NCI-H345 treated with DMSO at 0.1 percent for 48 hours (cell line): ENCODE measurements around the gene KLHL40.

Source experiments
- DNase-seq: peaks from one replicate; lab custom pipeline; 2025; ENCODE audit not compliant: unreplicated experiment; lab: John Stamatoyannopoulos, UW

Gene KLHL40

GRCh38 chr3:42688487-42689420 is 3.4 kb downstream of the KLHL40 start:
- no peak for DNase-seq

- no peak for DNase-seq
These were observed 4.2 kb downstream of the KLHL40 start for GRCh38 chr3:42689421-42690014.

GRCh38 chr3:42690191-42690590 is 4.9 kb downstream of the KLHL40 start:
- DNase-seq, result no peak

GRCh38 chr3:42690766-42691680 is 5.7 kb downstream of the KLHL40 start:
- no peak for DNase-seq

GRCh38 chr3:42691816-42692666 is 6.7 kb downstream of the KLHL40 start:
- DNase-seq, result no peak

GRCh38 chr3:42692667-42693529 is 7.6 kb downstream of the KLHL40 start:
- DNase-seq, result no peak

GRCh38 chr3:42693530-42693930 is 8.2 kb downstream of the KLHL40 start:
- DNase-seq, result no peak

GRCh38 chr3:42694366-42694765 is 9.0 kb downstream of the KLHL40 start:
- no peak for DNase-seq

- DNase-seq, result no peak
These were observed 11.3 kb downstream of the KLHL40 start for GRCh38 chr3:42696356-42697288.

- no peak for DNase-seq
These were observed 12.1 kb downstream of the KLHL40 start for GRCh38 chr3:42697289-42698051.

GRCh38 chr3:42698216-42698910 is 13.0 kb downstream of the KLHL40 start:
- no peak for DNase-seq

- DNase-seq, result no peak
These were observed 13.5 kb downstream of the KLHL40 start for GRCh38 chr3:42698911-42699230.

GRCh38 chr3:42699511-42699971 is 14.2 kb downstream of the KLHL40 start:
- DNase-seq, result no peak

GRCh38 chr3:42700366-42701288 is 15.3 kb downstream of the KLHL40 start:
- DNase-seq, result no peak

- no peak for DNase-seq
These were observed 16.2 kb downstream of the KLHL40 start for GRCh38 chr3:42701371-42702065.
